HTR-8/SVneo (cell line): ENCODE results near the gene SSR1.
"Not testable (repeated sequence)": the region's sequence is repeated elsewhere in the genome, so short reads cannot be mapped to it uniquely, and the experiment has no call there.

Experiments
- DNase-seq: peaks from one replicate; pipeline ENCODE4 v3.0.0; 2011; ENCODE audit warnings: low spot score, mixed read lengths; ENCODE audit not compliant: insufficient read length
- FAIRE-seq: peaks from 2 replicates; lab custom pipeline; 2011; peaks lifted over from hg19 to GRCh38; lab: Jason Lieb, UNC

SSR1 gene

DNA sequence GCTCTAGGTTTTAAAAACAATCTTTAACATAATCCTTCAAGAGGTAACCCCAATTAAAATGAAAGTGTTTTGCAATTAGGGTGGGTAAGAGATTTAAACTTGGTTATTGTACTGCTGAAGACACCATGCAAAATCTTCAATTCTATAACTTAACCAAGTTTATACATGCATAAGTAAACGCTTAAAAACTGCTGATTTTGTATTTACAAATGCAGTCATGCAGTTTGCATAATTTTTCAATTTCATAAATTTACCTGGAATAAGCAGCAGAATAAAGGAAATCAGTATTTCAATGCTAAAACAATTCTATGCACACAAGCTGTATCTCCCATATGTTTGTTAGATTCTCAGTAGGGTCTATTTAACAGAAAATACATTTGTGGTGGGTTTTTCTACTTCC, 22.9 kb downstream of the SSR1 start:
- no peak for FAIRE-seq
- no peak for DNase-seq

DNA sequence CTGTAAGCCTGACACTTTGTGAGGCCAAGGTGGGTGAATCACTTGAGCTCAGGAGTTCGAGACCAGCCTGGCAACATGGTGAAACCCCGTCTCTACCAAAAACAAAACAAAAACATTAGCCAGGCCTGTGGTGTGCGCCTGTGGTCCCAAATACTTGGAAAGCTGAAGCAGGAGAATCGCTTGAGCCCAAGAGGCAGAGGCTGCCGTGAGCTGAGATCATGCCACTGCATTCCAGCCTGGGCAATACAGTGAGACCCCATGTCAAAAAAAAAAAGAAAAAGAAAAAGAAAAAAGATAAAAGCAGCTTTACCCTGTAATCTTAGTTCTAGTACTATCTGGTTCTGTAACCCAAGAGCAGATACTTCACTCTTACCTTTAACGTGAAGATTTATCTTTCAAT, 27.6 kb downstream of the SSR1 start:
- FAIRE-seq (no peak), DNase-seq (no peak)

DNA sequence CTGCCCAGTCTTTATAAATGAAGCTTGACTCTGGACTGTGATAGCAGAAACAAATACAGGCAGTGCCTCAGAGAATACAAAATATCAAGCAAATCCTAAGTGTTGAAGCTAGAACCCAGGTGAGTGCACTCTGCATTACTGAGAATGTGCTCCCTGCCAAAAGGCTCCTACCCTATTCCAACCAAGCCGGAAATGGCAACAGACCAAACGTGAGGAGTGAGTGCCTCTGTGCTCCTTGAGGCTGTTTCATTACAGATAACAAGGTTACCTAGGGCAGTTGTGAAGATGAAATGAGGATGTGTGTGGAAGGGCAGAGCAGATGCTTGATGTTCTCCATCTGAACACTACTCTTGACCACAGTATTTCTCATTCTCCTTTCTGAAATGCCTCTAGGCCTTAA, 29.3 kb downstream of the SSR1 start:
- DNase-seq (no peak), FAIRE-seq (no peak)

- no peak for FAIRE-seq
- no peak for DNase-seq
These were observed 30.7 kb downstream of the SSR1 start for GRCh38 chr6:7282097-7282906.

- FAIRE-seq, result no peak
- no peak for DNase-seq
These were observed 36.8 kb downstream of the SSR1 start for GRCh38 chr6:7276199-7276524.

- DNase-seq, FAIRE-seq: not testable (repeated sequence)
These were observed 38.5 kb downstream of the SSR1 start for GRCh38 chr6:7274525-7274924.

DNA sequence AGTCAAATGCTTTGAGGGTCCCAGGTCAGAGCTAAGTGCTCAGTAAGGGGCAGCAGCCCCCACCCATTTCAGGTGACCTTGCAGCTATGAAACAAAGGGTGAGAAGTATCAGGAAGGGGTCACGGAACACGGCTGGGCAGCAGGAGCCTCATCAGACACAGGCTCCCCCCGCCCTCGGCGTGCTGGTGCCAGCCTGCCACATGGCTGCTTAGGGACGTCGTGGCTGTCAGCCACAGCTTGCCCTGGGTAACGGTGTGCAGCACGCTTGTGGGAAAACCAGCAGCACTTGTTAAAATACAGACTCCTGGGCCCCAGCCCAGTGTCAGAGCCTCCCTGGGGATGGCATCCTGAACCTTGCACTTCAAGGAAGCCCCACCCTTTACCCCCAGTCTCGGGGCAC, 39.3 kb downstream of the SSR1 start:
- DNase-seq (no peak), FAIRE-seq (no peak)

DNA sequence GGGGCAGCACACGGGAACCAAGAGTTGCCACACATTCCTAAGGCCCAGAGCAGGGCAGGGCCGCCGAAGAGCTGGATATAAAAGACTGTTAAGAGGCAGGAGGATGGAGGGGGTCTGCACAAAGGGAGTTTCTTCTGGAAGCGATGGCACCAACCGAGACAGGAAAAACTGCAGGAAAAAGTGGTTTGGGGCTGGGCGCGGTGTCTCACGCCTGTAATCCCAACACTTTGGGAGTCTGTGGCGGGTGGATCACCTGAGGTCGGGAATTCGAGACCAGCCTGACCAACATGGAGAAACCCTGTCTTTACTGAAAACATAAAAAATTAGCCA, 41.8 kb downstream of the SSR1 start:
- DNase-seq (no peak), FAIRE-seq (no peak)

DNA sequence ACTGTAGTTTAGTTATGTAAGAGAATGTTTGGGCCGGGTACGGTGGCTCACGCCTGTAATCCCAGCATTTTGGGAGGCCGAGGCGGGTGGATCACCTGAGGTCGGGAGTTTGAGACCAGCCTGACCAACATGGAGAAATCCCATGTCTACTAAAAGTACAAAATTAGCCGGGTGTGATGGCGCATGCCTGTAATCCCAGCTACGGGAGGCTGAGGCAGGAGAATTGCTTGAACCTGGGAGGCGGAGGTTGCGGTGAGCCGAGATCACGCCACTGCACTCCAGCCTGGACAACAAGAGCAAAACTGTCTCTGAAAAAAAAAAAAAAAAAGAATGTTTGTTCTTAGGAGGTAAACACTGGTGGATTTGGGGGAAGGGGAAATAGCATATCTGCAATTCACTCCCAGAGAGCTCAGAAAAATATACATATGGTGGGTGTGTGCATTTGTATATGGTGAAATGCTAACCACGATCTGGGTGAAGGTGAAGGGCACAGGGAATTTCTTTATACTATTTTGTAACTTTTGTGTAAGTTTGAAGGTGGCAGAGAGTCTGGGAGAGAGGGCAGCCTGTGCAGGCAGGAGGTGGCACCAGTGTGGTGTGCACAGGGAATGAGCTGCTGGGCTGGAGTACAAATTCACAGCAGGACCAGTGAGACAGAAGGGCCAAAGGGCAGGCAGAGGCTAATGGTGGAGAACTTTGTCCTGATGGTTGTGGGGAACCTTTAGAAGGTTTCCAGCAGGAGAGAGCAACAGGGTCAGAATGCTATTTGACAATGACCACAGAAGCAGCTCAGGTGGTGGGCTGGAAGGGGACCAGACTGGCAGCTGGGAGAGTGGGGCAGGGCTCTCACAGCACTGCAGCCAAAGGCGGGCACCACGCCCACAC, 42.4 kb downstream of the SSR1 start:
- FAIRE-seq, result no peak
- DNase-seq, result no peak

- DNase-seq (no peak), FAIRE-seq (no peak)
These were observed 43.2 kb downstream of the SSR1 start for GRCh38 chr6:7269816-7270215.

GRCh38 chr6:7268816-7269555, 44.0 kb downstream of the SSR1 start:
- DNase-seq (no peak), FAIRE-seq (no peak)

DNA sequence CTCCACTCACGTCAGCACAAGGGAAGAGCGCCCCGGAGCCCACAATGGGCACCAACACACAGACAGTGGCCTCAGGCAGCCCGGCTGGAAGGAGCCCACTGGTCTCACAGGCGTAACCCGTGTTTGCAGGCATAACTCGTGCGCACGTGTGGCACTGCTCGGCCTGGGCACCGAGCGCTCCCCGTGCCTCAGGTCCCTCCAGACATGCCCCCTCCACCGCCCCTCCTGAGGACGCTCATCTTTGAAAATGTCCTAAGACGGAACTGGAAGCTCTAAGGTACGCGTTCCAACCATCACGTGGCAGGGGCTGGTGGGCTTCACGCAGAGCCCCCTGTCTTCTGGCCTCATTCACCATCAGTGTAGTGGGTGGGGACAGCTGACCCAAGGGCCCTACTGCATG, 44.6 kb downstream of the SSR1 start:
- FAIRE-seq (no peak), DNase-seq (no peak)

GRCh38 chr6:7267466-7268091, 45.4 kb downstream of the SSR1 start:
- FAIRE-seq, result peak; percentile 87
- DNase-seq, result peak; percentile 96

DNA sequence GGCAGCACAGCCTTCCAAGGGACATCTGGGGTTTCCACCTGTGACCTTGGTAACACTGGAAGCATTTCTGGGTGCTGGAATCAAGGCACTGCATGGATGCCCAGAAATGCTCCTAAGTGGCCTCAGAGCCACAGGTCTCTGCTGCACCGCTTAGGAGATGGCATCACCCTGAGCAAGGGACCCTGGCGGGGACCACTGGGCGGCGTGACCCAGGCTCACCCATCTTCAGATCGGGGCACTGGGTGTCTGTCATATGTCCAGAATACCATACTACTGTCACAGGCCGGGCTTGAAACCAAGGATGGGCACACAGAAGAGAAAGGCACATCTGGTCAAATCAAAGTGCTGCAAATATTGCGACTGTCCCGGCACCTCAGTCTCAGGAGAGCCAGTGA, 45.9 kb downstream of the SSR1 start:
- DNase-seq (no peak), FAIRE-seq (no peak)

- not testable (repeated sequence) for FAIRE-seq, DNase-seq
These were observed 47.6 kb downstream of the SSR1 start for GRCh38 chr6:7265385-7265726.

DNA sequence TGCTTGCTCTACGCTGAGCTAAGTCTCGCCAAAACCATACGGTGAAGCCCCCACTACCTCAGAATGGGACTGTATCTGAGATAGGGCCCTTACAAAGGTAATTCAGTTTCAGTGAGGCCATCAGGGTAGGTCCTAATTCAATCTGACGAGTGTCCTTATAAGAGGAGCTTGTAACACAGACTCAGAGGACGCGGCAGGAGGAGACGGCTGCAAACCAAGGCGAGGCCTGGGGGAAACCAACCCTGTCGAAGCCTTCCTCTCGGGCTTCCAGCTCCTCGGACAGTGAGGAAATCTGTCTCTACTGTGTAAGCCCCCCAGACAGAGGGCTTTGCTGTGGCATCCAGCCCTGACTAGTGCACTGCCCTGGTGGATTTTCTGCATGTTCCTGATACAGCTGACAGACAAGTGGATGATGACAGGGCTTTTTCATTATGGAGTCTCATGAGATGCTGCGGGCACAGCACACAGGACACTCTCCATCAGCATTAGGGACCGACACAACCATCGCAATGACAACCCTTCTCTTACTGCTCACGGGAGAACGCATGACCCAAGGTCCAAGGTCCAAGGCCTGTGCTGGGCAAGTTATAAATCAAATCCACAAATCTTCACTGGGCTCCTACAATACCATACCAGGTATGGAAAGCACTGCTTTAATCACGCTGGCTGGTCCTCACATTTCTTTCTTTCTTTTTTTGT, 48.2 kb downstream of the SSR1 start:
- FAIRE-seq (no peak), DNase-seq (no peak)

GRCh38 chr6:7264041-7264440, 49.0 kb downstream of the SSR1 start:
- DNase-seq (no peak), FAIRE-seq (no peak)

GRCh38 chr6:7263519-7263805, 49.5 kb downstream of the SSR1 start:
- DNase-seq, FAIRE-seq: not testable (repeated sequence)

DNA sequence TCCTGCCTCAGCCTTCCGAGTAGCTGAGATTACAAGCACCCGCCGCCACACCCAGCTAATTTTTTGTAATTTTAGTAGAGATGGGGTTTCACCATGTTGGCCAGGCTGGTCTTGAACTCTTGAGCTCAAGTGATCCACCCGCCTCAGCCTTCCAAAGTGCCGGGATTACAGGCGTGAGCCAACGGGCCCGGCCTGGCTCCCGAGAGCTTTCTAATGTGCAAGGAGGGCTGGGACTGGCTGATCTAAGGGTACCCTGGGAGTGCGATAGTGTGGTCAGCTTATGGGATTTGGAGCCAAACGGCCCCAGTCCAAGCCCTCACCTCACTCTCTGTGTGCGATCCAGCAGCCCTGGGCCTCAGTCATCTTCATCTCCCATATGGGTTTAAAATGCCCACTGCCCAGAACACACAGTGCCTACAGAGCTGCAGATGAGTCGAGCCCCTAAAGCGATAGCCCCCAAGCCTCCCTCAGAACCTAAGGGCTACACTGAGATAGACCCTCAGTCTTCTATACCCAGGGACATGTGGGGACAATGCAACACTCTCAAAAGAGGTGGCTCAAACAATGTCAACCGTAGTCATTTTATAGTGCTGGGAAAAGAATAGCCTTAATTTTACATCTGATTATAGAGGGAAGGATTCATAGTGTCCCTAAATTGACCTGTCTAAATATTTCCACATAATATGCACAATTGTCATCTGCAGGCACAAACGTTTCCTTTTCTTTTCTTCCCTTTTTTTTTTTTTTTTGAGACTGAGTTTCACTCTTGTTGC, 50.1 kb downstream of the SSR1 start:
- no peak for DNase-seq
- no peak for FAIRE-seq
